AG10803 (cell line): ENCODE measurements around the gene PRSS53.

Experiments
- DNase-seq: peaks from one replicate; pipeline ENCODE4 v3.0.0; 2010; ENCODE audit warnings: low read depth
- H3K4me3 ChIP-seq: 2 replicates; pipeline ENCODE4 v1.5.1; 2011; ENCODE audit warnings: mild to moderate bottlenecking, low read length, control low read depth
- TF ChIP-seq, protein P1 (sequence below): conservative IDR thresholded peaks from 2 replicates; pipeline ENCODE4 v1.5.1; 2011; ENCODE audit warnings: mild to moderate bottlenecking, low read length, control low read depth, inconsistent platforms

Gene PRSS53

DNA sequence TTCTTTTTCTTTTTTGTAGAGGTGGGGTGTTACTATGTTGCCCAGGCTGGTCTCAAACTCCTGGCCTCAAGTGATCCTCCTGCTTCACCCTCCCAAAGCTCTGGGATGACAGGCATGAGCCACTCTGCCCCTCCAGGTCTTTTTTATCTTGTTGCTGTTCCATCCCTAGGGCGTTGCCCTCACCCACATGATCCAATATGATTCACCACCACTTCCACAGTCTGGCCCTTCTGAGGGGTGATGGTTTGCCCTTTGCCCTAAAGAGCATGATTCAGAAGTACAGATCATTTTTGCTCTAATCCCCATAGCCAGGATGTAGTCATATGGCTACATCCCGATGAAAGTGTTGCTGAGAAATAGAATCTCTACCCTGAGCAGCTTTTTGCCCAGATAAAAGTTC is 36.6 kb downstream of the PRSS53 start:
- TF ChIP-seq, protein P1, sequence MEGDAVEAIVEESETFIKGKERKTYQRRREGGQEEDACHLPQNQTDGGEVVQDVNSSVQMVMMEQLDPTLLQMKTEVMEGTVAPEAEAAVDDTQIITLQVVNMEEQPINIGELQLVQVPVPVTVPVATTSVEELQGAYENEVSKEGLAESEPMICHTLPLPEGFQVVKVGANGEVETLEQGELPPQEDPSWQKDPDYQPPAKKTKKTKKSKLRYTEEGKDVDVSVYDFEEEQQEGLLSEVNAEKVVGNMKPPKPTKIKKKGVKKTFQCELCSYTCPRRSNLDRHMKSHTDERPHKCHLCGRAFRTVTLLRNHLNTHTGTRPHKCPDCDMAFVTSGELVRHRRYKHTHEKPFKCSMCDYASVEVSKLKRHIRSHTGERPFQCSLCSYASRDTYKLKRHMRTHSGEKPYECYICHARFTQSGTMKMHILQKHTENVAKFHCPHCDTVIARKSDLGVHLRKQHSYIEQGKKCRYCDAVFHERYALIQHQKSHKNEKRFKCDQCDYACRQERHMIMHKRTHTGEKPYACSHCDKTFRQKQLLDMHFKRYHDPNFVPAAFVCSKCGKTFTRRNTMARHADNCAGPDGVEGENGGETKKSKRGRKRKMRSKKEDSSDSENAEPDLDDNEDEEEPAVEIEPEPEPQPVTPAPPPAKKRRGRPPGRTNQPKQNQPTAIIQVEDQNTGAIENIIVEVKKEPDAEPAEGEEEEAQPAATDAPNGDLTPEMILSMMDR = no peak
- peak; percentile 91 for DNase-seq
- H3K4me3 ChIP-seq = no peak overlapping the region

DNA sequence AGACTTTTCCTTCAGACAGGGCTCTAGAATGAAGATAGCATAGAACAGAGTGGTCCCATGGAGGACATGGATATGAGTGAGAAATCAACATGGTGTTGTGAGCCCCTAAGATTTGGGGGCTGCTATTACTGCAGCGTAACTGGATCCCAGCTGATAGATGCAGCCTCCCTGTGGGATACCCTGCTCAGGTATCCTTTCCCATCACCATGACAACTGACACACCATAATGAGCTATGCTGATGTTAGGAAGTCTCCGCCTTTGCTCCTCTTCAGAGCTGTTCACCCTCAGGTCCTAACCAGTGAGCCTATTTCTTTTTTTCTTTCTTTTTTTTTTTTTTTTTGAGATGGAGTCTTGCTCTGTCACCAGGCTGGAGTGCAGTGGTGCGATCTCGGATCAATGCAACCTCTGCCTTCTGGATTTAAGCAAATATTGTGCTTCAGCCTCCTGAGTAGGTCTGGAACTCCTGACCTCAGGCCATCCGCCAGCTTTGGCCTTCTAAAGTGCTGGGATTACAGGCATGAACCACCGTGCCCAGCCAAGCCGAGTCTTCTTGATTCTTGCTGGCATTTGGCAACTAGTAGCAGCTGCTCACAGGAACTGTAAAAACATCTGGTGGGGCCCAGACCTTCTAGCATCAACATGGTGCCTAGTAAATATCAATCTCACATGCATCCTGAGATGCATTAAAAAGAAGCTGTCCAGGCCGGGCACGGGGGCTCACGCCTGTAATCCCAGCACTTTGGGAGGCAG is 38.3 kb downstream of the PRSS53 start:
- TF ChIP-seq, protein P1 = no peak
- peak; percentile 50 for DNase-seq
- no peak overlapping the region for H3K4me3 ChIP-seq

DNA sequence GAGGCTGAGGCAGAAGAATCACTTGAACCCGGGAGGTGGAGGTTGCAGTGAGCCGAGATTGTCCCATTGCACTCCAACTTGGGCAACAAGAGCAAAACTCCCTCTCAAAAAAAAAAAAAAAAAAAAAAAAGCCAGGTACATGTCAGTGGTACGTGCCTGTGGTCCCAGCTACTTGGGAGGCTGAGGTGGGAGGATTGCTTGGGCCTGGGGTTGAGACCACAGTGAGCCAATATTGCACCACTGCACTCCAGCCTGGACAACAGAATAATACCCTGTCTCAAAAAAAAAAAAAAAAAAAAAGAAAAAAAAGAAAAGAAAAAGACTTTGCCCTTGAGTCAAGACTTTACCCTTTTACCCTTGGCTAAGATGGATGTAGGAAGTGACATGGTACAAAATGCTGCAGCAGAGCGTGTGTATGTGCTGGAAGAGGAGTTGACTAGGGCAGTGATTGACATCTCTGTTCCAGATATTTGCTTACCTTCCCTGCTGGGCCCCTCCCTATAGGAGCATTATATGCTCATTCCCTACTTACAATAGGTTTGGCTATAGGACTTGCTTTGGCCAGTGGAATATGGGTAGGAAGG is 44.8 kb downstream of the PRSS53 start:
- no peak for DNase-seq
- TF ChIP-seq, protein P1 = no peak

DNA sequence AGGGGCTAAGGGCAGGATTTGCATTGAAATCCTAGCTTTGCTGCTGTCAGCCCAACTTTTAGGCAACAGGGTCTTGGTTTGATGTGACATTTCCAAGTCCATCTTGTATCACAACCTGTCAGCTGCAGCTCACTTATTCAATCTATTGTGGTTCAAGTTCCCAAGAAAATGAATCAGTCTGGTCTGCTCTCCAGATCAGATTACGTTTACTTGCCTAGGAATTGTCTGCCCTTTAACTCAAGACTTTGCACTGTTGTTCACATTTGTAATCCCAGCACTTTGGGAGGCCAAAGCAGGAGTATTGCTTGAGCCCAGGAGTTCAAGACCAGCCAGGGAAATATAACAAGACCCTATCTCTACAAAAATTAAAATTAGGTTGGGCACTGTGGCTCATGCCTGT is 45.4 kb downstream of the PRSS53 start:
- DNase-seq = no peak
- TF ChIP-seq, protein P1 = no peak
- H3K4me3 ChIP-seq = no peak overlapping the region

More for the DNA sequence above, 44.8 kb downstream of the PRSS53 start:
- no peak overlapping the region for H3K4me3 ChIP-seq

DNA sequence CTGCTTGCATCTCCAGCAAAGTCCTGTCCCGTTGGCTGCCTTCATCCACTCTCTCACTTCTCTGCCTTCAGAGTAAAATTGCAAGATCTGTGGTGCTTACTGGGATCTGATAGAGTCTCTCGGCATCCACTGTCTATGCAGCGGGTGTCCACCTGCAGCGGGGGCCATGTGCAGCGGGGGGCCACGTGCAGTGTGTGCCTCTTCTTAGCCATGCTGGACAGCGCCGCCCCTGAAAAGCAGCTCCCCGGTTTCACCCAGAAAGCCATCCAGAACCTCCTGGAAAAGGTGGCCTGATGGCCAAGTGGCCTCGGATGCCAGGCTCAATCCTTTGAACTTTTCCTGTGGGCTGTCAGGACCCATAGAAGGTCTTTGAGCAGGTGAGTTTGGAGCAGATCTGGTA is 45.9 kb downstream of the PRSS53 start:
- TF ChIP-seq, protein P1 = no peak
- no peak overlapping the region for H3K4me3 ChIP-seq

DNA sequence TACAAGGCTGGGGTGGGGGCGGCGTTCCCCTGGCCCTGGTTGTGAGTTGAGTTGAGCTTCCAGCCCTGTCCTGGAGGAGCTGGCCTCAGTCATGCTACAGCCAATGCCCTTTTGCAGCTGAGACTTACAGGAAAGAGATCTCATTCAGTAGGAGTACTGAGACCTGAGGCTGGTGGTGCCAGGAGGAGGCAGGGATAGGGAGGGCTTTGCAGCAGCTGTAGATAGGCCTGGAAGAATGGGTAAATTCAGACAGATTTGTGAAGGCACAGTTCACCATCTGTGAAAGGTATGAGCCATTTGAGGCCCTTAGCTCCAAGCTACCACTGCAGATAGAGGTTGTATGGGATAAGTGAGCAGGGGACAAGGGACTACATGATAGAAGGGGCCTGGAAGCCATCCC is 49.8 kb downstream of the PRSS53 start:
- H3K4me3 ChIP-seq = no peak overlapping the region
- TF ChIP-seq, protein P1 = no peak
- DNase-seq = no peak

More for the DNA sequence above, 45.9 kb downstream of the PRSS53 start:
- DNase-seq = no peak

DNA sequence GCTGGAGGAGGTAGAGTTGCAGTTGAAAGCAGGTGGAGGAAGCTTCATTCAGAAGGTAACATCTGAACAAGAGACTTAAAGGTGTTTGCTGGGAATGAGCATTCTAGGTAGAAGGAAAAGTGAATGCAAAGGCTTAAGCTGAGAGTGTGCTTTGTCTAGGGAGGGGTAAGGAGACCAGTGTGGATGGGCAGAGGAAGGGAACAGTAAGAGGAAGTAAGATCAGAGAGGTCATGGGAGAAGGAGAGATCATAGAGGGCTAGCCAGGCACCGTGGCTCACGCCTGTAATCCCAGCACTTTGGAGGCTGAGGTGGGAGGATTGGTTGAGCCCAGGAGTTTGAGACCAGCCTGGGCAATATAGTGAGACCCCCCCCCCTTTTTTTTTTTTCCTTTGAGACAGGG is 52.1 kb downstream of the PRSS53 start:
- TF ChIP-seq, protein P1 = no peak
- no peak for DNase-seq
- no peak overlapping the region for H3K4me3 ChIP-seq
